Stomach smooth muscle (tissue), 2 donors: ENCODE results near the gene TAF8.
"Not testable (repeated sequence)": the region's sequence is repeated elsewhere in the genome, so short reads cannot be mapped to it uniquely, and the experiment has no call there.

ENCODE experiments used
- H3K27ac ChIP-seq: one replicate; pipeline ENCODE4 v1.7.0; 2013; ENCODE audit warnings: mild to moderate bottlenecking, low read length, inconsistent platforms
- H3K27me3 ChIP-seq, 2 donors: one replicate each; pipeline ENCODE4 v1.7.0; 2013; ENCODE audit warnings: low read length in 2 of 2; ENCODE audit not compliant: insufficient read depth in 2 of 2, control insufficient read depth in 1 of 2
- H3K36me3 ChIP-seq, 2 donors: one replicate each; pipeline ENCODE4 v1.7.0; 2013; ENCODE audit warnings: low read length in 2 of 2; ENCODE audit not compliant: control insufficient read depth in 2 of 2, insufficient read depth in 2 of 2
- H3K4me1 ChIP-seq: one replicate; pipeline ENCODE4 v1.7.0; 2013; ENCODE audit warnings: low read length; ENCODE audit not compliant: control insufficient read depth, insufficient read depth
- H3K4me3 ChIP-seq, 2 donors: one replicate each; pipeline ENCODE4 v1.7.0; 2013; ENCODE audit warnings: low read length in 2 of 2
- H3K9ac ChIP-seq, 2 donors: one replicate each; pipeline ENCODE4 v1.7.0; 2013; ENCODE audit warnings: low read length in 2 of 2, mild to moderate bottlenecking in 1 of 2
- H3K9me3 ChIP-seq, 2 donors: one replicate each; pipeline ENCODE4 v1.7.0; 2013; ENCODE audit warnings: low read length in 2 of 2; ENCODE audit not compliant: control insufficient read depth in 2 of 2
- donor health status: healthy.
- donor health status: Pancreatic carcinoma.

TAF8 gene

GRCh38 chr6:42029881-42030280, 20.4 kb upstream of the TAF8 start:
- no peaks in the 10 kb centered on the region for H3K27me3 ChIP-seq
- peaks cover 0 to 3% of the 10 kb centered on the region in 2 donors for H3K36me3 ChIP-seq
- no peak overlapping the region for H3K4me3 ChIP-seq
- no peak overlapping the region for H3K27ac ChIP-seq
- H3K9ac ChIP-seq = no peak overlapping the region
- H3K4me1 ChIP-seq = peaks cover 13% of the 10 kb centered on the region
- no peaks in the 10 kb centered on the region for H3K9me3 ChIP-seq

DNA sequence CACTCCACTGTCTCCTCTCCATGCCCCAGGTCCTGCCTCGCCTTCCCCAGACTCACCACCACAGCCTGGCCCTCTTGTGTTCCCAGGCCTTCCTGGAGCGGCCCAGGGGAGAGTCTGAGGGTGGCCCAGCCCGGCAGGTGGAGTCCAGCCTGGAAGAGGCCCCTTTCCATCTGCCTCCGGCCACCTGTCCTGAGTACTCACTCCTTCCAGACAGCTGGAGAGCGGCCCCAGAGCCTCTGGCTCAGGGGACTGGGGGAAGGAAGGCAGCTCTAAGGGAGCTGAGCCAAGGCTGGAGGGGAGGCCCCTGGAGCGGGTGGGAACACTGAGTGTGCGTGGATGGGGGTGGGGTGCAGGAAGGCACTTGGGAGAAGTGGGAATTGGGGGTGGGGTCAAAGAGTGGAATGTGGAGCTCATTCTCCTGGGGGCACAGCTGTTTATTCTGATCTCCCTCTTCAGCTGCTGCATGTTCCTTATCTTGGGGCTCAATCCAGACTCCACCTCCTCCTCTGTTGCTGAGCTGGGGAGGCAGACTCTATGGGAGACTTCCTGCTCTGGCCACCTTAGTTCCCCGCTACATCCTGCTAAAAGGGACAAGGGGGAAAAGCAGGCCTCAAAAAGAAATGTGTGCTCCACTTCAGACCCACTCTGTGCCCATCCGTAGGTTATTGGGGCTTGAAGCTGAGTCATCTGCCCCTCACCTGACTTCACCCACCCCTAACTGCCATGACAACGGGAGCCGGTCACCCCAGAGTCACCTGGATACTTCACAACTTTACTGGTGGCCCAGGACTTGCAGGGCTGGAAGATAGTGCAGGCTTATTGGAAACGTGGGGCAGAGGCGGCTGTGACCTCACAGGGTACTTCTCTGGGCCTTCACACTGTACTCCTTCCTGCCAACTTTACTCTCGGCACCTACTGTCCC, 19.5 kb upstream of the TAF8 start:
- H3K27ac ChIP-seq = no peak overlapping the region
- no peaks in the 10 kb centered on the region for H3K27me3 ChIP-seq
- peaks cover 0 to 3% of the 10 kb centered on the region in 2 donors for H3K36me3 ChIP-seq
- H3K4me3 ChIP-seq = no peak overlapping the region
- no peaks in the 10 kb centered on the region for H3K9me3 ChIP-seq
- H3K9ac ChIP-seq = no peak overlapping the region
- H3K4me1 ChIP-seq = peaks cover 13% of the 10 kb centered on the region

DNA sequence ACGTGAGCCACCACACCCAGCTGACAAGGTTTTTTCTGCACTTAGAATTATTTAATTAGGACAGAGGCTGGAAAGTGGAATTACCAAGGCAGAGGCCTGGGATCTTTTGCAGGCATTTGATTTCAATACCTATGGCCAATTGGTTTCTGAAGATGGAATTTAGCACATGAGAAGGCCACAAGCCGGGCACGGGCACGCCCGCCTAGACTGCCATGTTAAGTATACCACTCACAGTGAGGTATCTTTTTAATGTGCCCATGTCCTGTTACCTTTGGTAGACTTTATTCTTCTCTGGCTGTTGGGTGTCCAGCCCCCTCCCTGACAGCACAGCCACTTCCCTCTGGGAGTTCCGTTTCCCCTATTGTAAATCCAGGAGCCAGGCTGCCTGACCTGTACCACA, 18.0 kb upstream of the TAF8 start:
- no peaks in the 10 kb centered on the region for H3K9me3 ChIP-seq
- H3K4me1 ChIP-seq = peaks cover 13% of the 10 kb centered on the region
- H3K9ac ChIP-seq = no peak overlapping the region
- no peak overlapping the region for H3K4me3 ChIP-seq
- no peaks in the 10 kb centered on the region for H3K27me3 ChIP-seq
- H3K36me3 ChIP-seq = peaks cover 0 to 3% of the 10 kb centered on the region in 2 donors
- no peak overlapping the region for H3K27ac ChIP-seq

DNA sequence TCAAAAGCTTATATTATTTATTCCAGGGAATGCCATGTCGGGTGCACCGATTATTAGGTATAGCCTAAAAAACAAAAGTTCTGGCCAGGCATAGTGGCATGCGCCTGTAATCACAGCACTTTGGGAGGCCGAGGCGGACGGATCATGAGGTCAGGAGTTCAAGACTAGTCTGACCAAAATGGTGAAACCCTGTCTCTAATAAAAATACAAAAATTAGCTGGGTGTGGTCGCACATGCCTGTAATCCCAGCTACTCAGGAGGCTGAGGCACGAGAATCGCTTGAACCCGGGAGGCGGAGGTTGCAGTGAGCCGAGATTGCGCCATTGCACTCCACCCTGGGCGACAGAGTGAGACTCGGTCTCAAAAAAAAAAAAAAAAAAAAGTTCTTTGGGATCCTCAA, 12.7 kb upstream of the TAF8 start:
- not testable (repeated sequence) for H3K27me3 ChIP-seq, H3K9ac ChIP-seq, H3K9me3 ChIP-seq, H3K27ac ChIP-seq, H3K36me3 ChIP-seq, H3K4me3 ChIP-seq
- peaks cover 21% of the 10 kb centered on the region for H3K4me1 ChIP-seq

DNA sequence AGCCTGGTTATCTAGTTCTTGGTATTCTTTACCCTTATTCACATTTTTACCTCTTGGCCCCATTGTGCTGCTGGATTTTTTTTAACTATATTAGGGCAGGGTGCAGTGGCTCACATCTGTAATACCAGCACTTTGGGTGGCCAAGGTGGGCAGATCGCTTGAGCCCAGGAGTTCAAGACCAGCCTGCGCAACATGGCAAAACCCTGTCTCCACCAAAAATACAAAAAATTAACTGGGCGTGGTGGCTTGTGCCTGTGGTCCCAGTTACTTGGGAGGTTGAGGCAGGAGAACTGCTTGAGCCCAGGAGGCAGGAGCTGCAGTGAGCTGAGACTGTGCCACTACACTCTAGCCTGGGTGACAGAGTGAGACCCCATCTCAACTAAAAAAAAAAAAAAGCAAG, 12.2 kb upstream of the TAF8 start:
- H3K27ac ChIP-seq = no peak overlapping the region
- H3K4me1 ChIP-seq = peaks cover 25% of the 10 kb centered on the region
- no peaks in the 10 kb centered on the region for H3K27me3 ChIP-seq
- H3K9me3 ChIP-seq = no peaks in the 10 kb centered on the region
- no peak overlapping the region for H3K4me3 ChIP-seq
- no peaks in the 10 kb centered on the region for H3K36me3 ChIP-seq
- no peak overlapping the region for H3K9ac ChIP-seq

GRCh38 chr6:42038811-42039408, 11.4 kb upstream of the TAF8 start:
- Histone ChIP-seq H3K27me3 (no peaks in the 10 kb centered on the region), H3K9ac (no peak overlapping the region), H3K27ac (peak overlapping the region; percentile 18), H3K36me3 (no peaks in the 10 kb centered on the region), H3K4me3 (no peak overlapping the region), H3K4me1 (peaks cover 30% of the 10 kb centered on the region), H3K9me3 (no peaks in the 10 kb centered on the region)

DNA sequence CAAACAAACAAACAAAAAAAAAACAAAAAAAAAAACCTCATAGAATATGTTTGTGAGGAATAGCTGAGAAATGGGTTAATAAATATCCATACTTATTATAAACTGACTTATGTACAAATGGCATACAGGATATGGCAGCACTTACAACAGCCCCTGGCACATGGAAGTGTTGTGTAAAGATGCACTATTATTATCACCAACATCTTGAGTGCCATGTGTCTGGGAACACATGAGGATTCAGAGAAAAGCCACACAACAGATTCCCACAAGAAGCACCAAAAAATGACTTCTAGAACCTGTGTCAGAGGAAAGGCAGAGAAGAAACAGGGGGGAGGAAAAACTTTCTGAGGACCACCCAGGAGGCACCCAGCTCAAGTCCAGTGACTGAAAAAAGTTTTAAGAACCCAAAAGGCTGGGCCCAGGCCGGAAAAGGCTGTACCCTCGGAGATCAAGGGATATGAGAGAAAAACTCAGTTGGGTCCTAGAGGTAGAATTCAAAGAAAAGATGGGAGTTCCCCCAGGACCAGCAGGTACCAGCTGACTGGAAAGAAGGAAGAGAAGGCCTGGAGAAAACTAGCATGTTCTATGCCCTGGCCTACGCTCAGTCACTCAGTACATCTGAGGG, 9.4 kb upstream of the TAF8 start:
- Histone ChIP-seq H3K27ac (peak overlapping the region; percentile 80), H3K9ac (peak overlapping the region; percentile 38 to 39)

DNA sequence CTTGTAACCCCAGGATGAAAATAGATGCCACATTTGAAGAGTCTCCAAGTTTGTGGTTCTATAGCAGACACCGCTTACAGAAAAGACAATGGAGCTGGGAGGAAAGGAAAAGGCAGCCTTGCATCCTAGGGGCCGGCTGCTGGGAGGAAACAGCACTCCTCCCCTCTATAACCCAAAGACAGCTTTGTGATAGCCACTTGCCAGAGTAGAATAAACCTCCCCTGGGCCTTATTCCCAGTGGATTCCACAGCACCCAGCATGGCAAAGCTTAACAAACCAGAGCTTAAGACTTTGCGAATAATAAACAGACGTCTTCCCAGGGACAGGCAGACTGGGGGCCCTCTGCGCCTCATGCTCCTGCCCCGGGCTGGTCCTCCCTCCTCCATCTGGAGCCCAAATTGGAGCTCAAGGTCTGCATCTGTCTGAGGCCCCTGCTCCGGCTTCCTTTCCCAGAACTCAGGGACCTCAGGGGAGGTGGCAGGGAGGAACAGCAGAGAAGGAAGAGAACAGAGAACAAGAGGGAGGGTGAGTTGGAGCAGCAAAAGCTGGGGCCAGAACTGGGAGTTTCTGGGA, 8.8 kb upstream of the TAF8 start:
- no peaks in the 10 kb centered on the region for H3K9me3 ChIP-seq
- peaks cover 52% of the 10 kb centered on the region for H3K4me1 ChIP-seq
- no peaks in the 10 kb centered on the region for H3K36me3 ChIP-seq
- peak overlapping the region; percentile 38 to 39 for H3K9ac ChIP-seq
- H3K27ac ChIP-seq = peak overlapping the region; percentile 80
- peak overlapping the region; percentile 29 to 44 for H3K4me3 ChIP-seq
- no peaks in the 10 kb centered on the region for H3K27me3 ChIP-seq

More for the DNA sequence above, 9.4 kb upstream of the TAF8 start:
- Histone ChIP-seq H3K9me3 (no peaks in the 10 kb centered on the region), H3K4me3 (peak overlapping the region; percentile 15 to 29), H3K4me1 (peaks cover 46% of the 10 kb centered on the region), H3K36me3 (no peaks in the 10 kb centered on the region), H3K27me3 (no peaks in the 10 kb centered on the region)

GRCh38 chr6:42042108-42042507, 8.2 kb upstream of the TAF8 start:
- Histone ChIP-seq H3K36me3 (no peaks in the 10 kb centered on the region), H3K27ac (peak overlapping the region; percentile 80), H3K9ac (peak overlapping the region; percentile 29 to 39), H3K4me3 (peak overlapping the region; percentile 29 to 44), H3K9me3 (no peaks in the 10 kb centered on the region), H3K27me3 (no peaks in the 10 kb centered on the region), H3K4me1 (peaks cover 57% of the 10 kb centered on the region)

GRCh38 chr6:42043787-42044475, 6.4 kb upstream of the TAF8 start:
- H3K27ac ChIP-seq = peak overlapping the region; percentile 55
- no peaks in the 10 kb centered on the region for H3K36me3 ChIP-seq
- H3K27me3 ChIP-seq = no peaks in the 10 kb centered on the region

More at GRCh38 chr6:42043787-42044475, 6.4 kb upstream of the TAF8 start:
- peaks cover 71% of the 10 kb centered on the region for H3K4me1 ChIP-seq
- H3K9ac ChIP-seq = peak overlapping the region; percentile 21 to 49
- H3K4me3 ChIP-seq = peak overlapping the region; percentile 28 to 59
- no peaks in the 10 kb centered on the region for H3K9me3 ChIP-seq
